Stimulated activated CD4-positive, alpha-beta T cell treated with anti-CD3 and anti-CD28 coated beads, Interleukin-2, amount 100 ng/mL, for 24 hours (primary cell): ENCODE data around the gene ZNF283.

Experiments
- DNase-seq, 2 donors: peaks; one replicate each; pipeline ENCODE4 v3.0.0-alpha.2; 2020

Gene ZNF283

GRCh38 chr19:43826787-43827754 is at the start of gene ZNF283:
Gene ZNF283, plus strand, starts transcription at chr19:43827321. Its CDS starts 6,184 bp downstream, at chr19:43833505.
- DNase-seq, result peak; percentile 86 to 87

GRCh38 chr19:43778651-43779050 is 48.5 kb upstream of the ZNF283 start:
- DNase-seq, result no peak

- DNase-seq, result no peak
Measured at GRCh38 chr19:43779147-43779819, 47.8 kb upstream of the ZNF283 start.

GRCh38 chr19:43779820-43780219 is 47.3 kb upstream of the ZNF283 start:
- DNase-seq, result no peak

GRCh38 chr19:43780706-43781525 is 46.2 kb upstream of the ZNF283 start, which contains the start of gene KCNN4:
Gene KCNN4, minus strand, starts transcription at chr19:43780973. Its CDS starts 112 bp downstream, at chr19:43780861.
- peak; percentile 76 to 78 for DNase-seq

- DNase-seq, result peak in 1 of 2 donors; percentile 50
Measured at GRCh38 chr19:43781630-43782310, 45.4 kb upstream of the ZNF283 start.

- DNase-seq, result no peak
Measured at GRCh38 chr19:43782311-43782660, 44.8 kb upstream of the ZNF283 start.

- DNase-seq, result no peak
Measured at GRCh38 chr19:43782689-43783231, 44.4 kb upstream of the ZNF283 start.

- DNase-seq, result no peak
Measured at GRCh38 chr19:43783636-43784035, 43.5 kb upstream of the ZNF283 start.

- peak; percentile 74 to 75 for DNase-seq
Measured at GRCh38 chr19:43784241-43784980, 42.7 kb upstream of the ZNF283 start.

- peak; percentile 51 to 55 for DNase-seq
Measured at GRCh38 chr19:43784981-43785808, 41.9 kb upstream of the ZNF283 start.

- no peak for DNase-seq
Measured at GRCh38 chr19:43786665-43787064, 40.5 kb upstream of the ZNF283 start.

- no peak for DNase-seq
Measured at GRCh38 chr19:43789029-43789428, 38.1 kb upstream of the ZNF283 start.

- no peak for DNase-seq
Measured at GRCh38 chr19:43790587-43790986, 36.5 kb upstream of the ZNF283 start.

- DNase-seq, result no peak
Measured at GRCh38 chr19:43797118-43797517, 30.0 kb upstream of the ZNF283 start.

GRCh38 chr19:43797556-43797955 is 29.6 kb upstream of the ZNF283 start:
- DNase-seq, result no peak

GRCh38 chr19:43798026-43798545 is 29.0 kb upstream of the ZNF283 start:
- DNase-seq, result no peak

GRCh38 chr19:43798546-43799409 is 28.3 kb upstream of the ZNF283 start:
- DNase-seq, result peak; percentile 71 to 75

- DNase-seq, result no peak
Measured at GRCh38 chr19:43799502-43800142, 27.5 kb upstream of the ZNF283 start.
